K562 (cell line): ENCODE results near the gene ATP12A. TPM values are rescaled to one million over a fixed set of nuclear protein-coding genes. Genes with fewer than 3 reads are reported as not detected.

ENCODE experiments used
- ATAC-seq: fragments of 200-7000 bp; cut with Tn5 transposase; 3 replicates; pipeline ENCODE4 v1.9.1; 2020; ENCODE audit warnings: moderate library complexity
- BruUV-seq: library from RNA; stranded (reverse); fragments of 400-500 nt; replicated peaks from 2 replicates; lab custom pipeline; 2021; lab: Mats Ljungman, UMichigan
- CTCF ChIA-PET: fragments of 300-600 bp; formaldehyde crosslinking; extraction: SDS; loops from one replicate; lab custom pipeline; 2021; ENCODE audit warnings: low intra/inter-chr PET ratio; lab: Yijun Ruan, JAX
- POLR2A ChIA-PET: fragments of 300-600, 350-650 bp; sonication (Branson Sonifier 250); formaldehyde crosslinking; extraction: SDS; loops from one replicate; lab custom pipeline; 2021; ENCODE audit warnings: antibody characterized with exemption, inconsistent platforms; lab: Yijun Ruan, JAX
- DNase-seq, 4 experiments: peaks; one replicate each; pipeline versions ENCODE4 v3.0.0 to v3.0.0-alpha.2; 2011 to 2018; ENCODE audit warnings: low spot score in 3 of 4, mixed read lengths in 3 of 4; ENCODE audit errors: extremely low read depth in 1 of 4
- FAIRE-seq: peaks from 2 replicates; lab custom pipeline; 2011; peaks lifted over from hg19 to GRCh38; lab: Jason Lieb, UNC
- H2AFZ ChIP-seq: 2 replicates; pipeline ENCODE4 v1.6.0; 2011; ENCODE audit warnings: low read depth, low read length, control low read depth, inconsistent platforms
- H3K27ac ChIP-seq: fragments of 200-600 bp; 3 replicates; pipeline ENCODE4 v1.8.0; 2011; ENCODE audit warnings: low read depth, mild to moderate bottlenecking, control low read depth, inconsistent platforms, low read length, moderate library complexity, mixed read lengths; ENCODE audit errors: extremely low read depth
- H3K27me3 ChIP-seq, 2 experiments: fragments of 300-600 bp in 1 of 2; 2 replicates in 1 of 2; 3 replicates in 1 of 2; pipeline versions ENCODE4 v1.6.0 to v1.8.0; 2011; ENCODE audit warnings: inconsistent platforms in 2 of 2, low read length in 2 of 2, mild to moderate bottlenecking in 1 of 2, mixed read lengths in 1 of 2, moderate library complexity in 1 of 2; ENCODE audit not compliant: control insufficient read depth in 2 of 2, insufficient read depth in 2 of 2
- H3K36me3 ChIP-seq: fragments of 300-600 bp; 3 replicates; pipeline ENCODE4 v1.8.0; 2011; ENCODE audit warnings: mild to moderate bottlenecking, low read length, inconsistent platforms; ENCODE audit not compliant: control insufficient read depth, insufficient read depth
- H3K4me1 ChIP-seq, 2 experiments: fragments of 200-600 bp in 1 of 2; replicated peaks in 1 of 2; 2 replicates in 1 of 2; 3 replicates in 1 of 2; pipeline versions ENCODE4 v1.5.1 to v1.8.0; 2011; ENCODE audit warnings: inconsistent platforms in 2 of 2, low read length in 2 of 2, mild to moderate bottlenecking in 1 of 2, mixed read lengths in 1 of 2, moderate library complexity in 1 of 2; ENCODE audit not compliant: control insufficient read depth in 2 of 2, insufficient read depth in 2 of 2
- H3K4me2 ChIP-seq: 2 replicates; pipeline ENCODE4 v1.6.1; 2011; ENCODE audit warnings: low read length, control low read depth, inconsistent platforms, mixed read lengths; ENCODE audit not compliant: insufficient read depth
- H3K4me3 ChIP-seq: fragments of 200-600 bp; sonication (generic), shearing (Covaris generic); 2 replicates; pipeline ENCODE4 v1.5.1; 2016; ENCODE audit warnings: control low read depth, inconsistent platforms
- H3K79me2 ChIP-seq: fragments of 200-600 bp; 3 replicates; pipeline ENCODE4 v1.8.0; 2011; ENCODE audit warnings: low read length, inconsistent platforms; ENCODE audit not compliant: control insufficient read depth, insufficient read depth
- H3K9ac ChIP-seq, 2 experiments: 2 replicates each; pipeline versions ENCODE4 v1.6.0 to v1.6.1; 2011; ENCODE audit warnings: low read depth in 2 of 2, low read length in 2 of 2, control low read depth in 1 of 2, inconsistent platforms in 1 of 2, mild to moderate bottlenecking in 1 of 2, mixed read lengths in 1 of 2; ENCODE audit not compliant: insufficient read depth in 1 of 2
- H3K9me1 ChIP-seq: one replicate; pipeline ENCODE4 v1.6.0; 2011; ENCODE audit warnings: inconsistent platforms, mild to moderate bottlenecking, low read length, moderate library complexity; ENCODE audit not compliant: control insufficient read depth, insufficient read depth
- H3K9me3 ChIP-seq: replicated peaks from 2 replicates; pipeline ENCODE4 v1.5.1; 2011; ENCODE audit warnings: low read depth, low read length, inconsistent platforms; ENCODE audit not compliant: control insufficient read depth, insufficient read depth
- H4K20me1 ChIP-seq: replicated peaks from 2 replicates; pipeline ENCODE4 v1.6.1; 2011; ENCODE audit warnings: low read length, inconsistent platforms, mixed read lengths; ENCODE audit not compliant: control insufficient read depth, insufficient read depth
- ZBTB7A ChIP-seq: IDR thresholded peaks from 2 replicates; pipeline ENCODE4 v1.6.1; 2011; ENCODE audit warnings: low read depth, mild to moderate bottlenecking, low read length, moderate library complexity, borderline replicate concordance; ENCODE audit not compliant: control insufficient read depth
- ZBTB8A ChIP-seq: fragments of 450-650 bp; IDR thresholded peaks from 2 replicates; pipeline ENCODE4 v1.6.1; 2018; ENCODE audit warnings: mild to moderate bottlenecking, moderate library complexity; ENCODE audit not compliant: partially characterized antibody
- ZNF212 ChIP-seq: fragments of 450-650 bp; formaldehyde crosslinking; IDR thresholded peaks from 2 replicates; pipeline ENCODE4 v1.4.0; 2020; ENCODE audit warnings: mild to moderate bottlenecking
- WGBS: fragments of 100-300 bp; shearing (Covaris generic); methylation state at CpG from one replicate; pipeline ENCODE4 v1.1.6; 2016; ENCODE audit warnings: low coverage, mixed read lengths; ENCODE audit not compliant: insufficient coverage; ENCODE audit errors: missing lambda C conversion rate; 5-methylcytosine and 5-hydroxymethylcytosine counted together
- in situ Hi-C: fragments of 300-500 bp; cut with MboI; formaldehyde crosslinking; loops from 4 replicates; pipeline ENCODE4 v1.15.0; 2018; ENCODE audit warnings: inconsistent platforms, mixed read lengths
- intact Hi-C: fragments of 100-400 bp; cut with micrococcal nuclease; formaldehyde crosslinking; loops from 2 replicates; pipeline ENCODE4 v1.14.2; 2022
- polyA plus RNA-seq, 8 experiments: library from polyadenylated mRNA; depleted of rRNA in 4 of 8; stranded (reverse) in 5 of 8; unstranded in 3 of 8; fragments of >200 nt; fragmentation: Nextera tagmentation in 2 of 8; fragmentation: Illumina TruSeq in 1 of 8; extraction: Ambion mirVana in 2 of 8; extraction: Trizol in 1 of 8; gene quantifications; 2 replicates each; pipeline versions ENCODE4 v1.2.1 to v1.2.3, GENCODE V29; 2011 to 2014; ENCODE audit warnings: inconsistent platforms in 1 of 8, missing spikeins in 1 of 8
- total RNA-seq, 7 experiments: library from RNA; depleted of rRNA in 6 of 7; stranded (reverse); fragments of >200 nt in 6 of 7; fragmentation: Illumina TruSeq in 2 of 7; extraction: Trizol in 2 of 7; gene quantifications; 2 replicates each; pipeline versions ENCODE4 v1.2.1 to v1.2.3, GENCODE V29; 2011 to 2021; ENCODE audit warnings: low replicate concordance in 1 of 7
- TF ChIP-seq, protein P1 (sequence below), 2 experiments: fragments of 450-650 bp; formaldehyde crosslinking in 1 of 2; IDR thresholded peaks; 2 replicates each; pipeline versions ENCODE4 v1.4.0 to v1.6.1; 2014 to 2020; ENCODE audit warnings: mild to moderate bottlenecking in 2 of 2, borderline replicate concordance in 1 of 2, low read depth in 1 of 2

Gene ATP12A
- total and polyA plus RNA-seq, 9 of the 15 experiments (the other 6 are each of a cell fraction or from before 2014, with no cell fraction given) = not detected

DNA sequence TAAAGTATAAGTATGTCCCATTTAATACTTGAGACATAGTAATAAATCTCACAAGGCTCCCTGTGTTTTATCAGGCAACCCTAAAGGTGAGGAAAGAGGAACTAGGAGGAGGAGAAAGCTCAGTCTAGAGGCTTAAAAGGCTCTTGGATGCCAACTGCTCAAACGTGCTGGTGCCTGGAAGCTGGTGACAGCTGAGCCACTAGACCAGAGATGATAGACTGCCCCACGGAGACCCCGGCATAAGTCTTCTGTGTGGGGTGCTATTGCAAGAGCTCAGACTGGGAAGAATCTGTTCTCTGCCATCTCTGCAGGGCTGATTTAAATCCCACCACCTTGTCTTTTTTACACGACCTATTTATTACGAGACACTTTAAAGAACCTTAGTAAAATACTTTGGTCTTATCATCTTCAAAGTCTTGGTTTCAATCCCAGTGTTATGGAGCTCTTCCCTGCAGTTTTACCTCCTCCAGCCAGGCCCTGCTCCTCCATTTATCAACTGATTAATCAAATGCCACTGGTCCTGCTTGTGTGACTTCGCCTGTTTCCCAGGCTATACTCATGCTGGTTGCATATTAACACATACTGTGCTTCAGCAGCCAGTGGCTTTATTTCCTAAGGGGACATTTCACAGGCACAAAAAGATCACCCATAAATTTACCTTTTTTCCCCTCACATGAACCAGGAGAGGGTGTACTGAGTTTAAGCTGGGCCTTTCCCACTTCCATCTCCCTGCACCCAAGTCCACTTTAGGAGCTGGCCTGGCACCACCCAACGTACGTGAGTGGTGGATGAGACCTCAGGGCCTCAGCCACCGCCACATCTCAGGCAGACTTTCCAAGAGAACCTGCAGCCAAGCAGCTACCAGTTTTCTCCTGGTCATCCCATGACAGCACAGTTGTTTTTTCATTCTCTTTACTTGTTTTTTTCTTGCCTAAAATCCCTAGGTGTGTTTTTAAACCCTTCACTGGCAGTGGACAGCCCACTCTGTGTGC lies 7.8 kb upstream of the ATP12A start:
- BruUV-seq = no TSS peak
- intact Hi-C loops (no loop called here), in situ Hi-C loops (no loop called here)

More for the DNA sequence above, 7.8 kb upstream of the ATP12A start:
- FAIRE-seq (no peak), ATAC-seq (no peak), DNase-seq (no peak)
- H3K27me3 ChIP-seq = peaks cover 2 to 31% of the 10 kb centered on the region in 2 experiments; a peak in 3 of 5 replicates
- no peak overlapping the region for H2AFZ ChIP-seq
- no peaks in the 10 kb centered on the region for H3K36me3 ChIP-seq
- H3K9me1 ChIP-seq = no peaks in the 10 kb centered on the region
- H3K4me3 ChIP-seq = no peak overlapping the region
- no peak overlapping the region for H3K9ac ChIP-seq
- no peaks in the 10 kb centered on the region for H3K79me2 ChIP-seq
- CTCF ChIA-PET = interaction anchor here (1.5 kb wide), 1 partner anchor 45 kb away, joined by 5 read pairs; no protein-coding TSS in a partner anchor
- H3K9me3 ChIP-seq = no peaks in the 10 kb centered on the region
- no peaks in the 10 kb centered on the region for H4K20me1 ChIP-seq
- H3K4me2 ChIP-seq = no peak overlapping the region
- WGBS = 3% methylated on average over 8 of the region's 9 CpGs
- no peaks in the 10 kb centered on the region for H3K4me1 ChIP-seq
- POLR2A ChIA-PET = interaction anchor here (0.7 kb wide), 1 partner anchor 21 kb away, joined by 3 read pairs; no protein-coding TSS in a partner anchor
- TF ChIP-seq, protein P1, sequence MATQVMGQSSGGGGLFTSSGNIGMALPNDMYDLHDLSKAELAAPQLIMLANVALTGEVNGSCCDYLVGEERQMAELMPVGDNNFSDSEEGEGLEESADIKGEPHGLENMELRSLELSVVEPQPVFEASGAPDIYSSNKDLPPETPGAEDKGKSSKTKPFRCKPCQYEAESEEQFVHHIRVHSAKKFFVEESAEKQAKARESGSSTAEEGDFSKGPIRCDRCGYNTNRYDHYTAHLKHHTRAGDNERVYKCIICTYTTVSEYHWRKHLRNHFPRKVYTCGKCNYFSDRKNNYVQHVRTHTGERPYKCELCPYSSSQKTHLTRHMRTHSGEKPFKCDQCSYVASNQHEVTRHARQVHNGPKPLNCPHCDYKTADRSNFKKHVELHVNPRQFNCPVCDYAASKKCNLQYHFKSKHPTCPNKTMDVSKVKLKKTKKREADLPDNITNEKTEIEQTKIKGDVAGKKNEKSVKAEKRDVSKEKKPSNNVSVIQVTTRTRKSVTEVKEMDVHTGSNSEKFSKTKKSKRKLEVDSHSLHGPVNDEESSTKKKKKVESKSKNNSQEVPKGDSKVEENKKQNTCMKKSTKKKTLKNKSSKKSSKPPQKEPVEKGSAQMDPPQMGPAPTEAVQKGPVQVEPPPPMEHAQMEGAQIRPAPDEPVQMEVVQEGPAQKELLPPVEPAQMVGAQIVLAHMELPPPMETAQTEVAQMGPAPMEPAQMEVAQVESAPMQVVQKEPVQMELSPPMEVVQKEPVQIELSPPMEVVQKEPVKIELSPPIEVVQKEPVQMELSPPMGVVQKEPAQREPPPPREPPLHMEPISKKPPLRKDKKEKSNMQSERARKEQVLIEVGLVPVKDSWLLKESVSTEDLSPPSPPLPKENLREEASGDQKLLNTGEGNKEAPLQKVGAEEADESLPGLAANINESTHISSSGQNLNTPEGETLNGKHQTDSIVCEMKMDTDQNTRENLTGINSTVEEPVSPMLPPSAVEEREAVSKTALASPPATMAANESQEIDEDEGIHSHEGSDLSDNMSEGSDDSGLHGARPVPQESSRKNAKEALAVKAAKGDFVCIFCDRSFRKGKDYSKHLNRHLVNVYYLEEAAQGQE (IDR thresholded peaks at IDR 0.05; ENCODE audit: borderline replicate concordance) = no peak
- TF ChIP-seq, protein P1 (CRISPR knock-in tag; IDR thresholded peaks at IDR 0.05; ENCODE audit: low read depth) = no peak
- TF ChIP-seq ZBTB8A (no peak), ZNF212 (CRISPR knock-in tag) (no peak), ZBTB7A (no peak)
- no peak overlapping the region for H3K27ac ChIP-seq
